Upper lobe of left lung (tissue), 4 donors: ENCODE measurements around the gene MYOM3.

ENCODE experiments used
- EP300 ChIP-seq, 4 donors: sonication (generic); formaldehyde crosslinking; IDR thresholded peaks; one replicate each; pipeline ENCODE4 v1.5.1; 2017; ENCODE audit warnings: antibody characterized with exemption in 4 of 4, control low read depth in 2 of 4
- POLR2A ChIP-seq, 4 donors: fragments of 450-650 bp; IDR thresholded peaks; one replicate each; pipeline ENCODE4 v1.5.1; 2016 to 2017; ENCODE audit warnings: antibody characterized with exemption in 4 of 4, mild to moderate bottlenecking in 2 of 4
- POLR2AphosphoS5 ChIP-seq, 2 donors: sonication (generic); formaldehyde crosslinking; IDR thresholded peaks; one replicate each; pipeline ENCODE4 v1.5.1; 2017; ENCODE audit warnings: antibody characterized with exemption in 2 of 2
- TF ChIP-seq, protein P1 (sequence below), 6 experiments: fragments of 450-650 bp in 4 of 6; fragments of 200-600 bp in 2 of 6; sonication (generic) in 2 of 6; IDR thresholded peaks; one replicate each; pipeline ENCODE4 v1.5.1; 2016 to 2019; ENCODE audit warnings: antibody characterized with exemption in 6 of 6

DNA sequence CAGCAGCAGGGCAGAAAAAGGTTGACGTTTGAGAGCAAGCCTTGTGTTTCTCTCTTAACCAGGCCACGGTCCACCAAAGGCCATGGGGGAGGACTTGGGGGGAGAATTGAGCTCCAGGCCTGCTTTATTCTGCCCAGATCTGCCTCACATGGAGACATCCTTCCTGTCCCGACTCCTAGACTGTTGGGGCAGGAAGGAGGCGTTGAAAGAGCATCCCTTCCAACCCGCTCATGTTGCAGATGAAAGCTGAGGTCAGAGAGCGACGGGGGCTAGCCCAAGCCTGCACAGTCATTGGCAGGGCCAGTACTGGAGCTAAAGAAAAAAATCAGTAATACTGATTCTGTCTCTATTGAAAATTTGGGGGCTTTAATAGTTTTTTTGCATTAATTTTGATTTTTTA is 46.6 kb downstream of the MYOM3 start:
- TF ChIP-seq POLR2A (IDR thresholded peaks at IDR 0.05) (no peak), POLR2AphosphoS5 (IDR thresholded peaks at IDR 0.05) (no peak), EP300 (IDR thresholded peaks at IDR 0.05) (no peak)
- TF ChIP-seq, protein P1, sequence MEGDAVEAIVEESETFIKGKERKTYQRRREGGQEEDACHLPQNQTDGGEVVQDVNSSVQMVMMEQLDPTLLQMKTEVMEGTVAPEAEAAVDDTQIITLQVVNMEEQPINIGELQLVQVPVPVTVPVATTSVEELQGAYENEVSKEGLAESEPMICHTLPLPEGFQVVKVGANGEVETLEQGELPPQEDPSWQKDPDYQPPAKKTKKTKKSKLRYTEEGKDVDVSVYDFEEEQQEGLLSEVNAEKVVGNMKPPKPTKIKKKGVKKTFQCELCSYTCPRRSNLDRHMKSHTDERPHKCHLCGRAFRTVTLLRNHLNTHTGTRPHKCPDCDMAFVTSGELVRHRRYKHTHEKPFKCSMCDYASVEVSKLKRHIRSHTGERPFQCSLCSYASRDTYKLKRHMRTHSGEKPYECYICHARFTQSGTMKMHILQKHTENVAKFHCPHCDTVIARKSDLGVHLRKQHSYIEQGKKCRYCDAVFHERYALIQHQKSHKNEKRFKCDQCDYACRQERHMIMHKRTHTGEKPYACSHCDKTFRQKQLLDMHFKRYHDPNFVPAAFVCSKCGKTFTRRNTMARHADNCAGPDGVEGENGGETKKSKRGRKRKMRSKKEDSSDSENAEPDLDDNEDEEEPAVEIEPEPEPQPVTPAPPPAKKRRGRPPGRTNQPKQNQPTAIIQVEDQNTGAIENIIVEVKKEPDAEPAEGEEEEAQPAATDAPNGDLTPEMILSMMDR (IDR thresholded peaks at IDR 0.05) = no peak
